NK-92 (cell line): ENCODE data around the gene ADORA2A.

ENCODE experiments used
- DNase-seq: peaks from one replicate; lab custom pipeline; 2025; ENCODE audit not compliant: unreplicated experiment; lab: John Stamatoyannopoulos, UW

The ADORA2A gene

GRCh38 chr22:24417200-24417599, 10.2 kb upstream of the ADORA2A start:
- DNase-seq = no peak

GRCh38 chr22:24417901-24418641, 9.3 kb upstream of the ADORA2A start:
- DNase-seq = no peak

DNA sequence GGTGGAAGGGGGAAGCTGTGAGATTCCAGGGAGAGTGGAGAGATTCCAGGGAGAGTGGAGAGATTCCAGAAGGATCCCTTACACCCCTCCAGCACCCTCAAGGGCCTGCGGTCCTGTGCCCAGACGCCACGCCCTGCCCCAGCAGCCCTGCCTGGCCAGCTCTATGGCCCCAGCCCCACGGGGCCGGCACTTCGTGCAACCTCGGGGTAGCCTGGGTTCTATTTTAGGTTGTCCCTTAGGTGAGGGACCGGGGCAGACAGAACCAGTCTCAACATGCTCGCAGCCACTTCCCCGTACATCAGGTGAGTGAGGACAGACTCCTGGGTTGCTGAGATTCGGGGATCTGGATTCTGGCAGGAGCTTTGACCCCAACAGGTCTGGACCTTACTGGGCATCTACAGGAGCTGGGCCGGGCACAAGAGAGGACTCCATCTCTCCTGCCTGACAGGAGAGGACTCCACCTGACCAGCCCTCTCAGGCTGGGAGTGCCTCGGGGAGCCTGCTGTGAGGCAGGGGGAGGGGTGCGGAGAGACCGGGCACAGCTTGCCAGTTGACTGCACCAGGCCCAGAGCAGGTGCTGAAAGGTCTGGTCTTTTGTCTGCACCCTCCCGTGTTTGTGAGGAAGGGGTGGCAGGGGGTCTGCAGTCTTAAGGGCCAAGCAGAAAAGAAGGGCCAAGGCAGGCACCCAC, 8.5 kb upstream of the ADORA2A start:
- no peak for DNase-seq

DNA sequence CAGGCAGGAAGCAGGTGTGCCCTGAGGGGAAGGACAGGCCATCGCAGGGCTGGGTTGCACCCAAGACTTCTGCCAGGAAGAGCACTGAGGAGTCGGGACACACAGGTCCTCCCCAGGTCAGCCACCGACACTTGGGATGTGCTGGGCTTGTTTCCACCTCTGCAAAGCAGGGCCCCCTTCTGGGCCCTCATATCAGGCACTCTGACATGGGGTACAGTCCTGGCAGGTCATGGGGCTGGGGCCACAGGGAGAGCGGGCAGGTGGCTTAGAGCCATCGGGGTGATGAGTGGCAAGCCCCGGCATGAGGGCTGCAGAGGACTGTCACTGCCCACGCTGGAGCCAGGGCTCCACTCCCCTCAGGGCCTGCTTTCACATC, 7.9 kb upstream of the ADORA2A start:
- DNase-seq = no peak

GRCh38 chr22:24420072-24420976, 7.1 kb upstream of the ADORA2A start:
- DNase-seq = no peak

GRCh38 chr22:24420977-24421343, 6.4 kb upstream of the ADORA2A start:
- no peak for DNase-seq

DNA sequence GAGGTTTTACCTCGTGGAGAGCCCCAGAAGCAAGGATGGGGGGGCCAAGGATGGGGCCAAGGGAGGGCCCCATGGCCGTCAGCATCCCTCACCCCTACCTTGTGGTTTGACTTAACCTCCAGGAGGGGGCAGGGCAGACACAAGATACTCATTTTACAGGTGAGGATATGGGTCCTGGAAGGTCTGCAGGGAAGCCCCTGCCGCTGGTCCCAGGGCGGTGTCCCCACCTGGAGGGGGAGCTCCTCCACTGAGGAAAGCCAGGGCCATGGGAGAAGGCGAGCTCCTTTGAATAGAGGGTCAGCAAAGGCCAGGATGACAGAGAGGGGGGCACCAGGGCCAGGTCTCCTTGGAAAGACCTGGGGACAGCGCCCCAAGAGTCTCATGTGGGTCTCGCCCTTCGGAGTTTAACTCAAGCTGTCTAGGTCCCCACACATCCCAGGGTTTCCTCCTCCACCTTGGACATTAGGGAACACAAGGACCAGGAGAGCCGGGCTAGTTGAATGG, 5.9 kb upstream of the ADORA2A start:
- no peak for DNase-seq

GRCh38 chr22:24422102-24422665, 5.2 kb upstream of the ADORA2A start:
- DNase-seq = no peak

DNA sequence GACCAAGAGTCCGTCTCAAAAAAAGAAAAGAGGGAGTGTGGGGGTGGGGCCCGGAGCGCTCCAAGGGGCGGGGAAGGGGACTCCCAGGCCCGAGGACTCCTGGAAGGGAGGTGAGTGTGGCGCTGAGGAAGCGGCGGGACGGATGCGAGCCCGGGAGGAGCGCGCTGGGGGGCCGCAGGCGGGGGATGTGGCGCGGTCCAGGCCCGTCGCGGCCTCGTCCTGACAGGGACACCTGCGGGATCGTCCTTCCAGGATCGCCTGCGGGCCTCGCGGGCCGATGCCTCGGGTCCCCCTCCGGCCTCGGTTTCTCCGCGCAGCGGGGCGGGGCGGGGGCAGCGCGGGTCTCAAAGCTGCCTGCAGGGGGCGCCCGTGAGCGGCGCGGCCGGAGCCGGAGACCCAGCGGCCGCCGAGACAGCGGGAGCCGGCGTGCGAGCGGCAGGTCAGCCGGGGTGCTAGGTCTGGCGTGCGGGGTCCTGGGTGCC, 3.8 kb upstream of the ADORA2A start:
- no peak for DNase-seq

- no peak for DNase-seq
Measured at GRCh38 chr22:24424001-24424900, 3.1 kb upstream of the ADORA2A start.

DNA sequence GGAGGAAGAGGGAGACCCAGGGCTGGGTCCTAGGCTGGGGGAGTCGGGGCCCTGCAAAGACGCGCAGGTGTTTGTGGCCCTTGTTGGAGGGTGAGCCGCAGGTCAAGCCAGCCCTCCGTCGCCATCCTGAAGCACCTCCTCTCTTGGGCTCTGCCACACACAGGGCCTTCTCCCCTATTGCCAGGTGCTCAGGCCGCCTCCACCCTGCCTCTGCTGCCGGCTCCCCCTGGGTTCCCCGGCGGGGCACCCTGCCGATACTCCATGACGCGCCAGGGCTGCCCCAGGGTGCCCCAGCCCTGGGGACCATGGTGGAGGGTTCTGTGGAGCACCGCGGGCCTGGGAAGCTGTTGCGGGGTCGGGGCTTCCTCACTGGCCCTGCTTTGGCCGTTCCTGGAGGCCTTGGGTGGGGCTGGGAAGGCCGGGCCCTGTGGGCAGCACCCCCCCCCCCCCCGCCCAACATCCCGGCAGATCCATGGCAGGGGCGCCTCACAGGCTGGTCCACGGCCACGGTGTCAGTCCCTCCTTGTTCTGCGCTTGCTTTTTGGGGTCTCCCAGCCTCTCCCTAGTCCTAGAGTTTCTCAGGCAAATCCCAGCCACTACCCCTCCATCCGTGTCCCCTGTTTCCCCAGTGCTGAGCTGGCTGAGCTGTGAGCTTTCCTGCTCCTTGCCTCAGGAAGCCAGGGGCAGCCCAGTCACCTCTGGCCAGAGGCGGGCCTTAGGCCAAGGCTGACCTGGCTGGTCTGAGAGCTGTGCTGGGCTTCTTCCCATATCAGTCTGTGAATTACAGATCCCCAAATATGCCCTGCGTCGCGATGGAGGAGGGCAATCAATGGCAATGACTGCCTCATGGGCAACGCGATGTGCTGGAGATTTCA, 2.3 kb upstream of the ADORA2A start:
- DNase-seq = no peak

DNA sequence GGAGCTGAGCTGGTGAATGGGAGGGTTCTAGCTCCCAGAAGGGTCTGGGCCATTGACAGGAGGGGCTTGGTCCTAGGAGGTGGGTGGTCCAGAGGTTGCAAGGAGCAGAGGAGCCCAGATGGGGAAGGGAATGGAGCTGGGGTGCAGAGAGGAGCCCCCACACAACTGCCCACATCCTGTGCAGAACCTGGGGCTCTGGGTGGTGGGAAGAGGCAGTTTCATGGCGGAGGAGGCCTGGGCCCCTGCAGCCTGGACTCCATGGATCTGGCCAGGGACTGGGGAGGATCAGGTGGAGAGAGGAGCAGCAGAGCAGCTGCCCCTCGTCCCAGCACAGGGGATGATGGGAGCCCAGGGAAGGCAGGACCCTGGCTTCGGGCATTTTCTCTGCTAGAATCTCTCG, 963 bp upstream of the ADORA2A start:
- no peak for DNase-seq

DNA sequence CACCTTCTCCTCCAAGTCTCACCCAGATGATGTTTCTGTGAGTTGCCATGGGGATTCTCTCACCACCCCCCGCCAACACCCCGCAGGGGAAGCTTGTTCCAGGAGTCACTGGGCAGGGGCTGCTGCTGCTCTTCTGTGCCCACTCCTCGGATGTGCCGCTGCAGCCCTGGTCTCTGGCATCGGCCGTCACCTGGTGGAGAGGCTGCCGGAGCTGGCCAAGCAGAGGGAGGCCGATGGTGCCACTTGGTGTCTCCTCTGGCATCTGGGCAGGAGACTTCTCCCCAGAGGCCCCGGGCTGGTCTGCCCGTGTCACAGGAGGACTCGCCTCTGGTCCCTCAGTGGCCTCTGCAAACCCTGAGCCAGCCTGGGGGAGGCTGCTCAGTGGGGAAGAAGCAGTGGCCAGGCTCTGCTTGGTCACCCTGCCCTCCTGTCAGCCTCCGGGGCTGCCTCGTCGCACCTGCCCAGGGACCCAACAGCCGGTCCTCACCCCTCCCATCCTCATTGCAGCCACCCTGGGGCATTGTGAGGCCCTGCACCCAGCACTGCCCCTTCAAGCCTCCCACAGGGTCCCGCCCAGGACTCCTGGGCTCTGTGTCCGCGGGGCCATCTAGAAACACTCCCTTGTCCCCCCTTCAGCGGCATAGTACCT, 424 bp upstream of the ADORA2A start:
- no peak for DNase-seq

GRCh38 chr22:24428751-24429410, 1.5 kb downstream of the ADORA2A start:
- no peak for DNase-seq

- DNase-seq = no peak
Measured at GRCh38 chr22:24429411-24430365, 2.3 kb downstream of the ADORA2A start.

DNA sequence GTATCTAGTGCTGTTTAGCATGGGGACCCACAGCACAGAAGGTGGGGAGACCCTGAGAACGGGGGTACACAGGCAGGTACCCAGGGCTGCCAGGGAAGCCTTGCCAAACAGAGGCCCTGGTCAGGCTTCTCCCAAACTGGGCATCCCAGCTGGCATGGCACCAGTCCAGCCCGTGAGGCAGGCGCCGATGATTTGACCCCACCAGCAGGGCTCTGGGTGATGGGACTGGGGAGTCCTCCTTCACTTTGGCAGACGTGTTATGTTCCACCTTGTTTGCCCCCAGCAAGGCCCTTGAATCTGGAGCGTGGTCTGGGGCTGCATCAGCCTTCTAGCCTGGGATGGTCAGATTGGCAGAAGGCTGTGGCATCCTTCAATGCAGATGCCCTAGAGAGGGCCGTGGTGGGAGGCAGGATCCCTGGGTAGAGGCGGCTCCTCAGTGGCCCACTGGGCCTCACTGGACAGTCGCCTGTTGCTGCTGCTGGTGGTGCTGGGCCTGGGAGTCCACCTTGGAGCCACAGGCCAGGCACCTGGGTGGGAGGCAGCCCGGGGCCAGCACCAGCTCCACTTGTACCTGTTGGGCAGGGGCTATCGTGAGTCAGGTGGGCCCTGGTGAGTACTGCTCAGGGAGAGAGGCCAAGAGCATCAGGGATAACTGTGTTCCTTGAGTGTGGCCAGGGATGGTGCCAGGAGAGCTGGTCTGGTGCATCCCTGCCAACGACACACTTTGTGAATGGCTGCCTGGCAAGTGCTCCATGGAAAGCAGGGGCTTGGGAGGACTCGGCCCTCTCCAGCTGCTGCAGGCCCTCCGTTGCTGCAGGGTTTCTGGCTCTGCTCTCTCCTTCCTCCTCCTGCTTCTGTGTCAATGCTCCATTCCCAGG, 3.3 kb downstream of the ADORA2A start:
- DNase-seq = no peak
